Chondrocyte (in vitro differentiated cells): ENCODE results near the gene MYOG. TPM values are rescaled to one million over a fixed set of nuclear protein-coding genes. Genes with fewer than 3 reads are reported as not detected.

Experiments used
- DNase-seq: peaks from one replicate; pipeline ENCODE4 v3.0.0; 2021; ENCODE audit warnings: mixed read lengths, low spot score
- H3K27ac Mint-ChIP-seq: one replicate; pipeline ENCODE4 v1.8.0; 2021; ENCODE audit warnings: mild to moderate bottlenecking, moderate library complexity, mixed read lengths; ENCODE audit not compliant: unreplicated experiment
- H3K27me3 Mint-ChIP-seq: 2 replicates; pipeline ENCODE4 v1.8.0; 2021; ENCODE audit warnings: low read depth, mixed read lengths
- H3K36me3 Mint-ChIP-seq: 2 replicates; pipeline ENCODE4 v1.8.0; 2021; ENCODE audit warnings: low read depth, mixed read lengths
- H3K4me1 Mint-ChIP-seq: 2 replicates; pipeline ENCODE4 v1.8.0; 2021; ENCODE audit warnings: low read depth, mild to moderate bottlenecking, mixed read lengths
- H3K4me3 Mint-ChIP-seq: one replicate; pipeline ENCODE4 v1.8.0; 2021; ENCODE audit warnings: mild to moderate bottlenecking, moderate library complexity, mixed read lengths; ENCODE audit not compliant: unreplicated experiment
- H3K9me3 Mint-ChIP-seq: 2 replicates; pipeline ENCODE4 v1.8.0; 2021; ENCODE audit warnings: low read depth, mixed read lengths
- CTCF ChIP-seq: fragments of 200-600 bp; sonication (generic); IDR thresholded peaks from 2 replicates; pipeline ENCODE4 v1.5.0; 2021; ENCODE audit warnings: antibody characterized with exemption, mild to moderate bottlenecking, moderate library complexity
- total RNA-seq: library from RNA; stranded (reverse); gene quantifications from 3 replicates; pipeline ENCODE4 v1.2.1, GENCODE V29; 2021

MYOG gene
- total RNA-seq, 1 donor from 2014 or later = not detected

DNA sequence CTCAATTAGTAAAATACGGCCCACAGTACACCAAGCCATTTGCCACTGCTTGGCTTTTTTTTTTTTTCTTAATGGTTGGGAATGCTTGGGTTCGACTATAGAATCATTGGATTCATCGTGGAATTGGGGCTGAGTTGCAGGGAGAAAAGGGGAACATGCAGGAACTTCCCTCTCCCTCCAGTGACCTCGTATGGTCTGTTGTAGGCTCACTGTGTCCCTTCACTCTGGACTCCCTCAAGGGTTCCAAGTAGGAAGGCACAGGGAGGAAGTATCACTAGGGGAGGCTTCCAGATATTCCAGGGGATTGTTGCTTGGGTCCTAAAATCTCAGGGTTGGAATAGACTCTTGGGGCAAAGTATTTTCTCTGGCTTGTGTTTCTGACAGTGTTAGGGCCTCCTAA is 35.0 kb downstream of the MYOG start:
- no peak overlapping the region for H3K27ac Mint-ChIP-seq
- TF ChIP-seq CTCF = no peak
- peaks cover 8% of the 10 kb centered on the region for H3K27me3 Mint-ChIP-seq
- H3K4me1 Mint-ChIP-seq = peaks cover 27% of the 10 kb centered on the region
- H3K36me3 Mint-ChIP-seq = peaks cover 17% of the 10 kb centered on the region
- DNase-seq = no peak
- H3K9me3 Mint-ChIP-seq = no peaks in the 10 kb centered on the region
- no peak overlapping the region for H3K4me3 Mint-ChIP-seq

DNA sequence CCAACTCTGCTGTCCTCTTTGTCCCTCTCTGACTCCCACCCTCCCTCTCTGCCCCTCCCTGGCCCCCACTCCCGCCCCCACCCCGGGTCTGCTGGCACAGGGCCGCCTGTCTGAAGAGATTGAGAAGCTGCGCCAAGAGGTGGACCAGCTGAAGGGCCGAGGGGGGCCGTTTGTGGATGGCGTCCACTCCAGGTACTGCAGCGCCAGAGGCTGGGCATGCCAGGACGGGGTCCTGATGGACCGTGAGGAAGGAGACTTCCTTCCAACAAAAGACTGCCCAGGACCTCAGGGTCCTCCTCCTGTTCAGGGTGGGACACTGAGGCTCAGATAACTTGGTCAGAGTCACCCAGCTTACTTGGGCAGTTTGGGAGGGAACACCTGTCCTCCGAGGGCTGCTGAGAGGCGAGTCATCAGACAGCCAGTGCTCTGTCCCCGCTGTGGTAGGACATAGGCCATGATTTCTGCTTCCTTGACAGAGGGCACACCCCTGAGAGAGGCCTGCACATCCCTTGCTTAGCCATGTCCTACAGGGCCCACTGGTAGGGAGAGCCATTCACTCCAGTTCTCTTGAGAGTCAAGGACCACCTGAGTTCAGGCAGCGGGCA is 36.1 kb downstream of the MYOG start:
- H3K27me3 Mint-ChIP-seq = peaks cover 8% of the 10 kb centered on the region
- H3K36me3 Mint-ChIP-seq = peaks cover 19% of the 10 kb centered on the region
- no peak for TF ChIP-seq CTCF
- DNase-seq = no peak
- peaks cover 27% of the 10 kb centered on the region for H3K4me1 Mint-ChIP-seq
- no peaks in the 10 kb centered on the region for H3K9me3 Mint-ChIP-seq
- H3K4me3 Mint-ChIP-seq = no peak overlapping the region
- H3K27ac Mint-ChIP-seq = no peak overlapping the region

DNA sequence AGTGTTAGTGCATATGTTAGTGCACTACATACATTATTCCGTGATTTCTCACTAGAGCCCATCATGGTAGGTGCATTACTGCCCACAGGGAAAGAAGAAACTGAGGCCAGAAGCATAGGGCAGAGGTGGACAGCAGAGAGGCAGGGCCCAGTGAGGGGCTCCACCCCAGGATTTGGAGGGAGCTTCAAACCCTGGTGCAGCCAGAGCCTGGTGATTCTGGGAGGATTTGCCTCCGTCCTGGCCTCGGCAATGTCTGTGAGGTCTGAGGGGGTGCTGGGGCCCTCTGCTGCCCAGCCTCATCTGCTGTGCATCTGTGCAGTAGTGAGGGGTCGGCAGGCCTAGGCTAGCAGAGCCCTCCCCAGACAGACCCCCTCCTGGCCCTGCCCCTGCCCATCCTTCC is 36.7 kb downstream of the MYOG start:
- no peak for DNase-seq
- H3K4me1 Mint-ChIP-seq = peaks cover 27% of the 10 kb centered on the region
- no peak overlapping the region for H3K27ac Mint-ChIP-seq
- TF ChIP-seq CTCF = no peak
- H3K4me3 Mint-ChIP-seq = no peak overlapping the region
- H3K27me3 Mint-ChIP-seq = peaks cover 8% of the 10 kb centered on the region
- peaks cover 22% of the 10 kb centered on the region for H3K36me3 Mint-ChIP-seq
- H3K9me3 Mint-ChIP-seq = no peaks in the 10 kb centered on the region

DNA sequence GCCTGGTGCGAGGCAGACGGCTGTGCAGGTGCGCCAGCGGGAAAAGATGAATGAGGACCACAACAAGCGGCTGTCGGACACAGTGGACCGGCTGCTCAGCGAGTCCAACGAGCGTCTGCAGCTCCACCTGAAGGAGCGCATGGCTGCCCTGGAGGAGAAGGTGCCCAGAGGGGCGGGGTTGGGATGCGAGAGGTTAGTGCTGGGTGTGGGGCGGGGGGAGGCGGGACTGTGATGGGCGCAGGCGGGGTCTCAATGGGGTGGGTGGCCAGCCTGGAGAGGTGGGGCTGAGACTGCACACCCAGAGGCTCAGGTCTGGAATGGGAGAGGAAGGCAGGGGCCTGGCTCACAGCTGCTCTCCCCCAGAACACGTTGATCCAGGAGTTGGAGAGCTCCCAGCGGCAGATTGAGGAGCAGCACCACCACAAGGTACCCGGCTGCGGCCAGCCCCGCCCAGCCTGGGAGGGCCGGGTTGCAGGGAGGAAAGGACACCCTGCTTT is 37.2 kb downstream of the MYOG start:
- no peak for DNase-seq
- no peak for TF ChIP-seq CTCF
- Mint-ChIP-seq H3K27me3 (peaks cover 8% of the 10 kb centered on the region), H3K27ac (no peak overlapping the region), H3K9me3 (no peaks in the 10 kb centered on the region), H3K4me3 (no peak overlapping the region), H3K4me1 (peaks cover 27% of the 10 kb centered on the region), H3K36me3 (peaks cover 22% of the 10 kb centered on the region)

- TF ChIP-seq CTCF = no peak
- DNase-seq = no peak
- Mint-ChIP-seq H3K36me3 (peaks cover 22% of the 10 kb centered on the region), H3K27ac (no peak overlapping the region), H3K9me3 (no peaks in the 10 kb centered on the region), H3K4me1 (peaks cover 27% of the 10 kb centered on the region), H3K4me3 (no peak overlapping the region), H3K27me3 (peaks cover 11% of the 10 kb centered on the region)
Measured at GRCh38 chr1:203048086-203048485, 37.7 kb downstream of the MYOG start.
